Testis (tissue), 3 donors: ENCODE measurements around the gene NRG2. TPM values are rescaled to one million over a fixed set of nuclear protein-coding genes. Genes with fewer than 3 reads are reported as not detected.

Experiments used
- DNase-seq: peaks from one replicate; pipeline ENCODE4 v3.0.0-alpha.2; 2019
- H3K27ac ChIP-seq, 2 donors: fragments of 200-600 bp; sonication (generic); one replicate each; pipeline ENCODE4 v1.5.1; 2019
- H3K27me3 ChIP-seq: fragments of 200-600 bp; sonication (generic); one replicate; pipeline ENCODE4 v1.5.1; 2019
- H3K36me3 ChIP-seq: fragments of 200-600 bp; sonication (generic); one replicate; pipeline ENCODE4 v1.5.1; 2017; ENCODE audit warnings: low read depth; ENCODE audit errors: missing control alignments
- H3K4me1 ChIP-seq: fragments of 200-600 bp; sonication (generic); one replicate; pipeline ENCODE4 v1.5.1; 2019
- H3K4me3 ChIP-seq, 2 donors: fragments of 200-600 bp; sonication (generic); one replicate each; pipeline ENCODE4 v1.5.1; 2017 to 2019
- H3K9me3 ChIP-seq: fragments of 200-600 bp; sonication (generic); one replicate; pipeline ENCODE4 v1.5.1; 2017
- CTCF ChIP-seq, 3 experiments: fragments of 450-650 bp in 2 of 3; fragments of 200-600 bp in 1 of 3; sonication (generic) in 1 of 3; IDR thresholded peaks; one replicate each; pipeline ENCODE4 v1.5.1; 2016 to 2019; ENCODE audit warnings: antibody characterized with exemption in 3 of 3, mild to moderate bottlenecking in 2 of 3, moderate library complexity in 1 of 3
- POLR2A ChIP-seq: fragments of 450-650 bp; IDR thresholded peaks from one replicate; pipeline ENCODE4 v1.6.1; 2017; ENCODE audit warnings: antibody characterized with exemption, mild to moderate bottlenecking, moderate library complexity
- WGBS, 2 donors: methylation state at CpG; one replicate each; pipeline ENCODE4 v1.1.5; 2018; 5-methylcytosine and 5-hydroxymethylcytosine counted together
- intact Hi-C: fragments of 100-400 bp; cut with DNase I; formaldehyde crosslinking; loops from one replicate; pipeline ENCODE4 v1.15.1; 2023; ENCODE audit warnings: low total_unique reads
- polyA plus RNA-seq: library from polyadenylated mRNA; stranded (reverse); fragments of 350-450 nt; fragmentation: Illumina TruSeq; extraction: RNeasy Lipid Tissue Mini Kit (QIAGEN cat#74804); gene quantifications from one replicate; pipeline ENCODE4 v1.2.3, GENCODE V29; 2014; ENCODE audit warnings: low read depth, low replicate concordance; ENCODE audit not compliant: insufficient read depth
- total RNA-seq, 2 donors: library from RNA; depleted of rRNA; stranded (reverse); fragments of >200 nt; gene quantifications; one replicate each; pipeline ENCODE4 v1.2.3, GENCODE V29; 2016

The NRG2 gene
- total and polyA plus RNA-seq, 3 donors from 2014 or later, result 4.8 to 23.2 (median 13.0) TPM

GRCh38 chr5:139843991-139844390 is 199.1 kb downstream of the NRG2 start:
- Histone ChIP-seq H3K36me3 (no peaks in the 10 kb centered on the region), H3K4me3 (no peak overlapping the region), H3K27ac (no peak overlapping the region), H3K9me3 (no peaks in the 10 kb centered on the region), H3K27me3 (no peaks in the 10 kb centered on the region), H3K4me1 (peaks cover 7% of the 10 kb centered on the region)
- intact Hi-C loops, result no loop called here
- DNase-seq, result no peak
- TF ChIP-seq POLR2A (no peak), CTCF (IDR thresholded peaks at IDR 0.05) (no peak)
- 46 to 49% methylated on average over 5 of the region's 5 CpGs for WGBS, 2 donors

- intact Hi-C loops, result no loop called here
- no peak for DNase-seq
- Histone ChIP-seq H3K27ac (no peak overlapping the region), H3K4me3 (no peak overlapping the region), H3K9me3 (no peaks in the 10 kb centered on the region), H3K36me3 (no peaks in the 10 kb centered on the region), H3K27me3 (no peaks in the 10 kb centered on the region), H3K4me1 (peaks cover 7% of the 10 kb centered on the region)
- TF ChIP-seq CTCF (IDR thresholded peaks at IDR 0.05) (no peak), POLR2A (no peak)
- WGBS, 2 donors, result 90 to 93% methylated on average over 3 to 7 of the region's 7 CpGs
These were observed 200.8 kb downstream of the NRG2 start for GRCh38 chr5:139842321-139842720.

- intact Hi-C loops, result no loop called here
- no peak overlapping the region for H3K4me3 ChIP-seq
- WGBS, 2 donors, result 81 to 86% methylated on average over 4 of the region's 4 CpGs
- H3K27ac ChIP-seq, result no peak overlapping the region
- DNase-seq, result no peak
- no peaks in the 10 kb centered on the region for H3K27me3 ChIP-seq
- H3K9me3 ChIP-seq, result no peaks in the 10 kb centered on the region
- H3K4me1 ChIP-seq, result peaks cover 3% of the 10 kb centered on the region
- no peak for TF ChIP-seq POLR2A
- TF ChIP-seq CTCF (IDR thresholded peaks at IDR 0.05), result no peak
- no peaks in the 10 kb centered on the region for H3K36me3 ChIP-seq
These were observed 201.6 kb downstream of the NRG2 start for GRCh38 chr5:139841549-139841948.

GRCh38 chr5:139839918-139840317 is 203.2 kb downstream of the NRG2 start:
- intact Hi-C loops, result no loop called here
- H3K4me3 ChIP-seq, result no peak overlapping the region
- no peak overlapping the region for H3K27ac ChIP-seq
- no peaks in the 10 kb centered on the region for H3K4me1 ChIP-seq
- TF ChIP-seq POLR2A (no peak), CTCF (IDR thresholded peaks at IDR 0.05) (no peak)
- H3K27me3 ChIP-seq, result no peaks in the 10 kb centered on the region
- H3K36me3 ChIP-seq, result no peaks in the 10 kb centered on the region
- H3K9me3 ChIP-seq, result no peaks in the 10 kb centered on the region
- no peak for DNase-seq
- WGBS, 2 donors, result 86 to 89% methylated on average over 8 of the region's 8 CpGs

- 92 to 95% methylated on average over 16 of the region's 16 CpGs for WGBS, 2 donors
- no peaks in the 10 kb centered on the region for H3K36me3 ChIP-seq
These were observed 203.8 kb downstream of the NRG2 start for GRCh38 chr5:139839232-139839815.

More at GRCh38 chr5:139839232-139839815, 203.8 kb downstream of the NRG2 start:
- Histone ChIP-seq H3K27me3 (no peaks in the 10 kb centered on the region), H3K4me3 (no peak overlapping the region), H3K4me1 (no peaks in the 10 kb centered on the region), H3K9me3 (no peaks in the 10 kb centered on the region), H3K27ac (no peak overlapping the region)
- no peak for DNase-seq
- intact Hi-C loops, result no loop called here
- no peak for TF ChIP-seq CTCF (IDR thresholded peaks at IDR 0.05)
- TF ChIP-seq POLR2A, result no peak
